ENCODE results near the gene PTPRD.

Gene PTPRD

DNA sequence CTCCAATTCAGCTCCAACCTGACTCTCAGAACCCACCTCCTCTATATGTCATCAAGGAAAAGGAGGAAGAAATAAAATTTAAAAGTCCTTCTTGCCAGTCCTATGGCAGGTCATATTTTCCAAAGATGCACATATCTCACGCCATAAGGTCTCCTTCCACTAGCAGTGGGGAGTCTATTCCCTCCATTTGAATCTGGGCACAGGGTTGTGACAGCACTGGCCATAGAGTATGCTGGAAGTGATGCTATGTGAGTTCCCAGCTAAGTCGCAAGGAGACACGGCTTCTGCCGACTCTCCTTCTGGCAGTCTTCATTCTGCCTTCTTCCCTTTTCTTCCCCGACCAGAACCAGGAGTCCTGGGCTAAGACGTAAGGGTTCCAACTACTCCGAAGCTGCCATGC is 1929.3 kb downstream of the PTPRD start:
- no peak for DNase-seq (ENCODE audit: low read depth)

DNA sequence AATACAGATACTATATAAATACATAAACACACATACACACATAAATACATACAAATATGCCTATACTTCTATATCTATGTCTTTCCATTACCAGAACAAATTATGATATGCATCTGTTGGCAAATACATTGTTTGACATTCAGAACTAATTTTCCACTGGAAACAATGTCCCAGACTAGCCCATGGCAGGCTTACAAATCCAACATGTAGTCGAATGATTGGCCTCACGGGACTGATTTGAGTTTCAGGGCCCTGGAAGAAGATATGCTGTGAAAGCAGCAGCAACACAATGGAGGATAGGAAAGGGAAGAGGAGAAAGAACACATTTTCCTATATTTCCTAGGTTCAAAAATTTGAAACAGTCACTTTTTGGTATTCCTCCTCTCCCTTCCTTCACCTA is 1932.1 kb downstream of the PTPRD start:
- DNase-seq (ENCODE audit: low read depth) = no peak

DNA sequence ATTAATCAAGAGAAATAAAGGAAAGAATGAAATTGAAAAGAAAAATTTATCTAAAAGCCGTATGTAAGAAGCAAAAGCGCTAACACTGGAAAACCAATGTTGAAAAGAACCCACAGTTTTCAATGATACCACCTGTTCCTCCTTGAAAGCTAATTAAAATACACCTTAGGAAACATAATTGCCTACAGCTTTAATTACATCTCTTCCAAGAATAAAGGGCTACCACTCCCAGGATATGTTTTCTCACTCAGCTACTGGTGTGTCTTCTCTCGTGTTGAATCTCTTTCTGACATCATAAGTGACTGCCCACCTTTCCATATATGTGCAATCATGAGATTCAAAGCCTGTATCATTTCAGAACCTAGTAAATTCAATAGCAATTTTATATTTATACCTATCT is 1932.6 kb downstream of the PTPRD start:
- DNase-seq (ENCODE audit: low read depth) = no peak

DNA sequence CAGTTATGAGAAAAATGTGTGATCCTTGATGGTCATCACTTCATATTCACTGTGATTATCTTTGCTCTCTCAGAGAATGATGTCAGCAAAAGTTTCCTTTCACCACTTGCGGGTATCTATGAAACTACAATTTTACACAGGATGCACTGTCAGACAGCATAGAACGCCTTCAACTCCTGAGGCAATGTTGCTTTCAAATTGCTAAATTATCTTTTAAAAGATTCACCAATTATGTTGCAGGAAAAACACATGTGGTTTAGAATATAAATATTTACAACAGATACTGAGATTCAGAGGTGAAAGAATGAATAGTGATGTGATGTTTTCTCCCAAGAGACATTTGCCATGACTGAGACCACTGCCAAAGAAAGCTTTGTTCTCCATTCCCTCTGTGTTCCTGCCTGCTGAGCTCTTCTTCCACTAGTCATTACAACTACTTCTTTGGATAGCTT is 1933.4 kb downstream of the PTPRD start:
- DNase-seq (ENCODE audit: low read depth) = no peak

DNA sequence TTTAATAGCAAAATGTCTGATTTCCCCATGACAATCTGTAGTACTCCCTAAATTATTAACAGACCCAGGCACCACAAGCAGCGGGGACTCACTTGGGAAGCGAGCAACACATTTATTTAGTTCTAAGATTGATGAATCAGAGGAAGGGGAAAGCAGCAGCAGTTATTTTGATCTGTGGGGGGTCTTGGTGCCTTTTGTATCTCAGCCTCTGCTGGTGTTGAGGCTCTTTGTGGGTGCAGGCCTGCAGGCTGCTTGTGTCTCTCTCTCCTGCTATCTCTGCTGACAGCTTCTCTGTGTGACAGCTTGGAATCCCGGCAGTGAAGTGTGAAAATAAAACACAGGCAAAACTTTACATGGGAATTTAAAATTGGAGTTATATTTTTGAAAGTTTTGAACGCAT is 1935.1 kb downstream of the PTPRD start:
- DNase-seq (ENCODE audit: low read depth) = no peak

DNA sequence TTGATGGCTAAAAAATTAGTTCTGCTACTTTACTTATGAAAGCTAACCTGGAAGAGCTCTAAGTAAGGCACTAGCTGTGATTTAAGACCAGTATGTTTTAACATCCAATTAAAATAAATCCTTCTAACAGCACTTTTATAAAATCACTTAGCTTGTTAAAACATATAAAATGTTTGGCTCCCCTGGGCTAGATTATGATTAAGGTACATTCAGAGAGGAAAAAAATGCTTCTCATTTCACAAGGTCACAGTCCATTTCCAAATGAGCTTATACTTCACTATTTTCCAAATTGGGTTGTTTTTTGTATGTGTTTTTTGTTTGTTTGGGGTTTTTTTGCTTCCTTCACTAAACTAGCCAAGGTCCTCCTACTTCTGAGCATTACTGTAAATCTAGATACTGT is 1938.3 kb downstream of the PTPRD start:
- DNase-seq (ENCODE audit: low read depth) = no peak

DNA sequence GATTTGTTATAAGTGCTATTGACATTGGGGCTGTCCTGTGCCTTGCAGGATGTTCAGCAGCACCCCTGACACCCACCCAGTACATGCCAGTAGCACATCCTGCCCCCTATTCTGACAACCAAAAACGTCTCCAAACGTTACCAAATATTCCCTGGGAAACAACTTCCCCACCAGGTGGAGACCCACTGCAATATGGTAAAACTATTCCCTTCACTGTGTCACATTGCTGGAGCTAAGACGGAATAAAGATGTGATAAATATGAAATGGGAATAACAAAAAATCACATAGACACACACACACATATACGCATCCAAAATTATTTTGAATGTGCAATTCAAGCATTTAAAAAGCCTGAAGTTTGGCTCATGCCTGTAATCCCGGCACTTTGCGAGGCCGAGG is 1939.0 kb downstream of the PTPRD start:
- DNase-seq (ENCODE audit: low read depth) = no peak

DNA sequence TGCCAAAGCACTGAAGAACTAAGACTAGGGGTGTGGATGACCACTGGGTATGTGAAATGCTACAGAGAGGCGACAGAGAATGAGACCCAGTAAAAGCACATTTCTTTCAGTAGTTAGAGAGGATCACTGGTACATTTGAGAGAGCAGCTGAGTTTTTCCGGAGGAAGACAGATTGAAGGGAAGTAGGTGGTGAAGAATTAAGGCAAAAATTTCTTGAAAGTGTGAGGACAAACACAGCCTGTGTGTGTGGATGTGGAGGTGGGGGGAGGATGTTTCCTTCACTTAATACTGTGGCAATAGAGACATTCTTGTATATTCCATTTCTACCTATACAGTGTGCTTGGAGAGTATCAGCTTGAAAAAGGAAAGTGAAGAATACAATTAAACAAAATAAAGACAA is 1942.1 kb downstream of the PTPRD start:
- DNase-seq (ENCODE audit: low read depth) = no peak

DNA sequence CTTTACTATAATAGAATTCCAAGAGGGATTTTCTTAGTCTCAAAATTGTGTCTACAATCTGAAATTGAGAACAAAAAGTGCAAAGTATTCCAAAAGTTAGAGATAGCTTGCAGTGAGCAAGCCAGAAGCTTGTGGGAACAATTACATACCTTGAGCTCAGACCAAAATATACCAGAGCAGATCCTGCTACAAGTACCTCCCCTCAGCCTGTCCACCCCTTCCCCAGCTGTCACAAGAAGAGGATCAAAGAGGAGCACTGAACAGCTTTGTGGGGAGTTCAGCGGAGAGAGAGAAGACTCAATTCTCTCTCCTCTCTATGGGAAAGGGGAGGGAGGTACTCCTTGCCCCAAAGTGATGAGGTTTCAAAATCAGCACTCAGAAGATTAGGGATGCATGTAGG is 1944.1 kb downstream of the PTPRD start:
- no peak for DNase-seq (ENCODE audit: low read depth)

DNA sequence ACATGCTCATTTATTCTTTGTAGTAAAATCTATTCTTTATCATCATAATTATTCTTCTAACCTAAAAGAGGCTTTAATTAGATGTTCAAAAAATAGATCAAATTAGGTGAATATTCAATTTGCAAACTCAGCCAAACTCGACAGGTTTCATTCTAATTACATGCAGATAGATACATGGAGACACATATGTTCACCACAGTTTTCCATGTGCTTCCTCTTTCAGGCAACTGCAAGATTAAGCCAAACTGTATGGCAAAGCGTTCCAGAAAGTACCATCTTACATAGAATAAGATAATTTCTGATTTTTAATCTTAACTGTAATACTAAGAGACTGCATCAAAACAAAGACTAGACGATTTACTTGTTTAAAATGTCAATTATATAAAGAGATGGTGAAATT is 1944.6 kb downstream of the PTPRD start:
- no peak for DNase-seq (ENCODE audit: low read depth)

DNA sequence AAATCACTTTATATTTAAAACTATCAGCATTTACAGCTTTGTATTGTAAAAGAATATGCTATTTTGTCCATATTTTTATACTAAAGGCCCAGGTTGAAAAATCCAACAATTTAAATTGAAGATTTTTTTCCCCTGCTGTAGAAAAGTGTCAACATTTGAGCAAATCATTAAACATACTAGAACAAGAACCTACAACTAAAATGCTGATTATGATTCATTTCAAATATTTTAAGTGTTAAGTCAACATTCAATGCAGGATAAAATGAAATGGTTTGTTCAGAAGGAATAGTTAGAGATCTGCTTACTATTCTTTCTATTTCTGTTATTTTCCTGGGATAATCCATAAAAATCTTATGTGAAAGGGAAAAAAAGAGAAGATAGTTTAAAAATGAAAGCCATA is 1946.7 kb downstream of the PTPRD start:
- no peak for DNase-seq (ENCODE audit: low read depth)

DNA sequence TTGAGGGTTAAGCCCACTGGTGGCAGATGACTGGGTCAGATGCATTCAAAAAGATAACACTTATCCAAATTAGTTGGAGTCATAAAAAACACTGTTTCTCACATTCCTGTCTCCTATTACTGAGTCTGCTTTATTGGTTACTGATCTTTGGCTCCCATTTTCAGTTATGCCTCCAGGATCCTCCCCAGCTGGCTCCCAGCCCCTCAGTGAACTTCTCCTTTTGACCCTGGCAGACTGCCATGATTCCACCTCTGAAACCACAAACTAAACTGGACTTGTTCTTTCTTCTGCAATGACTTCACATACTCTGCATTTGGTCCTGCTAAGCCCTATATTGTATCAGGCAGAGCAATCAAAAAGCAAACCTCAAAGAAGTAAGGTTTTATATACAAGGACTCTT is 1952.4 kb downstream of the PTPRD start:
- DNase-seq (ENCODE audit: low read depth) = no peak

DNA sequence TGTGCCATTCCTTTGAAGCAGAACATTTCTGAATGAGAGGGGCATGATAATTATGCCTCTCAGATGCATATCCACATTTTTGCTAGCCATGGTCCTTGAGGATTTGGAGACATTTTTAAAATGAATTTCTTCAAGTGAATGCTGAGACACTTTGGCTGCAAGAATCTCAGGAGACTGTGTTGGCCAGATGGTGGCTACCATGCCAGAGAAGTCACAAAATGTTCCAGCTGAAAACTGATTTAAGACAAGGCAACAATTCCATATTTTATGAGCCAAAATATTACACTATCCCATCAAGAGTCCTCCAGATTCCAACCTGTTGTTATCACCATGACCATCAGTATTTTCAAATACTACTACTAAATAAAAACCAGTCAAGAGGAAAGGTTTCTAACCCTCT is 1953.7 kb downstream of the PTPRD start:
- no peak for DNase-seq (ENCODE audit: low read depth)

DNA sequence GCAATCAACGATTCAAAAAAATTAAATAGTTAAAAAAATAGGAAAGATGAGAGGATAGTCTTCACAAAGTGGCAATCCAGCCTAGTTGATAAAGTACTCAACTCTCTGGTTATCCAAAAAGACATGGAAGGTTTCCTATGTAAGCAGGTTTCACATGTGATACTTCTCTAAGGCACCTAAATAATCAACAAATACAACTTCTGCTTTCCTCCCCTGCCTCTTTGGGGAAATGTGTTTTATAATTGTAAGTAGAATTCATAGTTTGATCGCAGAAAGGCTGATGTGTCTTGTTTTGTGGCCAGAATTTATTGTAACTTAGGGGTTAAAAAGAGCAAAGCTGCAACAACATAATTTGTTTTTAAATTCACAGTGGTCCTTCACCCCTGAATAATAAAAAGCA is 1957.7 kb downstream of the PTPRD start:
- no peak for DNase-seq (ENCODE audit: low read depth)

DNA sequence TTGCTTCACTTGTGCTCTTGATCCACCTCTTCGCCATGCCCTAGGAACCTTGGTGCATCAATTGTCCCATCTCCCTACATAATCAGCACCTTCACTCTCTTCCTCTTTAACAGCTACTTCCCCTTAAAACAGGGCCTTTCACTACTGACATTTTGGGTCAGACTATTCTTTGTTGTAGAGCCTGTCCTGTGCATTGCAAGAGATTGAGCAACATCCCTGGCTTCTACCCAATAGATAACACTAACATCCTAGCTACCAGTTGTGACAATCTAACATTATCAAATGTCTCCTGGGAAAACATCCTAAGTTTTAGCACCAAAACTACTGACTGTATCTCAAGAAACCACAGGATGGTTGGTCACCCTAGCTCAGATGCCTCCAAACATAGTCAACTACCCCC is 1958.9 kb downstream of the PTPRD start:
- no peak for DNase-seq (ENCODE audit: low read depth)

DNA sequence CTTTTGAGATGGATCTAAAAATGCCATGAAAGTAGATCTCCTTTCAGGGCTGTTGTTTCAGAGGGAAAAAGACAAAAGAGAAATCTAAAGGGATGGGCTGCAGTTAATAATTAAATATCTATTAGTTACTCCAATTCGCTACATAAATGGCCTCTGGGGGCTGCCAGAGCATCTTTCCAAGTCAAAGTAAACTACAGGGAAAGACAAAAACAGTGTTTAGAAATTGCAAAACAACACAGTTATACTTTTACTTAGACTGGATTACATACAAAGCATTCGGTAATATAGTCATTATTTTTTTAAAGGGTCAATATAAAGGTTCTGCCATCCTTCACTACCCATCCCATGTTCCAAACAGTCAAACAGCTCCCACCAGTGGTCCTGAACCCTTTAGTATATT is 1959.7 kb downstream of the PTPRD start:
- DNase-seq (ENCODE audit: low read depth) = no peak

DNA sequence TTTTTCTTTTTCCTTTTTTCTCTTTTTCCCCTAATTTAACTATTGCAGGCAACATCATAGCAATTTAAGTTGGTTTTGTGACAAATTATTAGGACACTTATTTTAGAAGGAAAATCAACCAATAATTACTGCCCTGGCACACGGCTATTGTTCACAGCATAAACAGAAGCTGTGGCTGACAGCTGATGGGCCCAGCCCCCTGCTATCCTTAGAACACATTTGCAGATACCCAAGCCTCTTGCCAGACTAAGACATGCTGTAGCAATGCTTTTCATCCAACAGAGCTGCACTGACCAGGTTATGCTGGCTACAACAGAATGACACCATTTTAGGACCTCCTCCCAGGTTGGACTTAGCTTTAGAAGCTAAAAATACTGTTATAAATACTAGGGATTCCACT is 1960.5 kb downstream of the PTPRD start:
- DNase-seq (ENCODE audit: low read depth) = no peak

DNA sequence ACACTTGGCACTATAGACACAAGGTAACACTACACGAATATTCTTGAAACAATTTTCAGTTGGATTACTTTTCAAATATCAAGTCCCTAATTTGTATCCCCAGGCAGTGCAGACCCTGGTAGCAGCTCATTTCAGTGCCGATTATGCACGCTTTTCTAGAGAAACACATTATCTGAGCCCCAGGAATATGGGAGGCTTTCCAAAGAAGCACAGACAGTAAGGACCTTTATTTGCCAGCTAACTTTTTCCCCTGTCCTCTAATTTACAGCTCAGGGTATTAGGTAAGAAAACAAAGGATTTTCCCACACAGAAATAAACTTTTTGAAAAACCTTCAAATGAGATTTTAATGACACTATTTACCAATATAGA is 1961.0 kb downstream of the PTPRD start:
- DNase-seq (ENCODE audit: low read depth) = no peak

DNA sequence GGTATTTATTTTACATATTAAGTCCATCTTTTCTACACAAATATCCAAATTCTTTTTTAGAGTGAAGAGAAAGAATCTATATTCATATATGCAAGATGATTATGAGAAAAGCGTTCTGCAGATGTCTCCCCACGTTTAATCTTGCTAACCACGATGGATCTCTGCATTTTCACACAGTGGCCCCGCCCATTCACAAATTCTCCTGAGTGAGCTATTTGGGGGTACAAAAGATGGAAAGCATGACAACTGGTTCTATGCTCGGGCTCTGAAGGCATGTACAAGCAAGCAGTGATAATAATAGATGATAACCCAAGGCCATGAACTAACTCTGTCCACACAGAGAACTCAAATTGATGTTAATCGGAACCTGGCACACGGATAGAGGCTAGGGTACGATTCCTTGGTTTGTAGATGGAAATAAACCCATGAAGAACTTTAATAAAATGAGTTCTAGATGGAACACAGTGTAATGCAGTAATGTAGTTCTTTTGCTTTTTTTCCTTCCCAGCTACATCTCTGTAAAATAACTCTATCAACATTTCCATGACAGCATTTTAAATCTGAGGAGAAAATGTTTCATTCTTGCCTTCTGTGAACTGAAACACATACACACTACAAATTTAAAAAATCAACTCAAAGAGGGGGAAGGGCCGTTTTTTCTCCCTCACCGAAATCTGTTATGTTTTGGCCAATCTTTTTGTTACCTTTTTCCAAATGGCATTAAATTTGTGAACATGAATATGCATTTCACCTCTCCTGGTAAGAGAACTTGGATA is 1961.5 kb downstream of the PTPRD start:
- DNase-seq (ENCODE audit: low read depth) = no peak

DNA sequence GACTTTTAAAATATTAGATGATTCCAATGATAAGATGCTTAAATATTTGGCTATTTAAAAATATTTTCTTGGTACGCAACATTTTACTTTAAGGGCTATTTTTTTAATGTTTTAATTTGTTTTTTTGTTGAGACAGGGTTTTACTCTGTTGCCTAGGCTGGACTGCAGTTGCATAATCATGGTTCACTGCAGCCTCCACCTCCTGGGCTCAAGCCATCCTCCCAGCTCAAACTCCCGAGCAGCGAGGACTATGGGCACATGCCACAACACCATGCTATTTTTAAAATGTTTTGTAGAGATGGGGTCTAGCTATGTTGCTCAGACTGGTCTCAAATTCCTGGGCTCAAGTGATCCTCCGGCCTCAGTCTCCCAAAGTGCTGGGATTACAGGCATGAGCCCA is 1963.0 kb downstream of the PTPRD start:
- DNase-seq (ENCODE audit: low read depth) = no peak

DNA sequence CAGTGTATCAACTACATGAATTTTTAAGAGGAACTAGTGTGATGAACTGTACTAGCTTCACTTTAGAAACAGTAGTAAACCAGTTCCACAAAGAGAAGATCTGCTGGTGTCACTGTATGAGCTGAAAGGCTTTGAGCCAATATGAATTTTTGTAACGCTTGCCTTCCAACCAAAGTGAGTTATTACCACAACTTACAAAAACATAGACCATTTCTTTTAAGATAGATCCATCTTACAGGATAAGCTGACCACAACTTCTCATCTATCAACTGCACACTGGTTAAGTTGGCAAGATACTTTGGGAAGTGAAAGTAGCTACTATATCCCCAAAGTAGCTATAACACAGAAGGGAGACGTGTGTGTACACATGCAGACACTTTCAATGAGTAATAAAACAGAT is 1963.6 kb downstream of the PTPRD start:
- DNase-seq (ENCODE audit: low read depth) = no peak

DNA sequence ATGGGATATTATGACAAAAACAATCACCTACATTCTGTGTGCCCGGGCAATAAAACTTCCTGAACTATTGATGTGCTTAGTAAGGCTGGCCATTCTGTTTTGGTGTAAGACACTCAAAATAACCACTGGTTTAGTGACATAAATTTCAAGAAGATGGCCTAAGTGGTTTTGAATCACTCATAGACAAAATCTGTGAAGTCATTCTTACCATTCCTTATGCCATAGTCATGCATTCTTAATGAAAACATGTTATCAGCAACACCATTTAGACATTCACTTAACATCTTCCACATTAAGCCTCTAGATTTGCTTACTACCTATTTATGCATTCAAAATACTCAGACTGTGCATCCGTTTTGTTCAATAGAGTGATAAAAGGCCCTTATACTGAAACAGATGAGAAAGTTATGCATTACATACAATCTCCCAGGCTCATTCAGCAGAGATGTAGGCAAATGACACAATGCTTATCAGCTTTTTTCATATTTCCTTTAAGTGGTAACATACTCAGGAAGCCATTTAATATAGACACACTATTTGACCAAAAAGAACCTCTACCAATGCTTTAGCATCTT is 1964.4 kb downstream of the PTPRD start:
- no peak for DNase-seq (ENCODE audit: low read depth)

DNA sequence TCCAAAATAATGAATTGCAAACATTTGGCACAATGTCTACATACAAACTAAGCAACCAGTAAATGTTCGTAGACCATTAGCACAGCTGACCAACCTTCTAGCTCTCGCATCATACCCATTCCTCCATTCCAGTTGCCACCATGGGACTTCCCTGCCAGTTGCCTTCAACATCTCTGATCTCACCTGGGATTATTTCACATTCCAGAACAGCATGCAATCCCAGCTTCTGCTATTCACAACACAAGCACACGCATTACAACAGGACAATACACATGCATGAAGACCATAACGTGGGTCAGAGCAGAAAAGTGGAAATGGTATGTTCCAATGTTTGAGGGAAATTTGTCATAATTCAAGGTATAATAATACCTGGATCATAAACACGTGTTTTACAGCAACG is 1965.0 kb downstream of the PTPRD start:
- no peak for DNase-seq (ENCODE audit: low read depth)

DNA sequence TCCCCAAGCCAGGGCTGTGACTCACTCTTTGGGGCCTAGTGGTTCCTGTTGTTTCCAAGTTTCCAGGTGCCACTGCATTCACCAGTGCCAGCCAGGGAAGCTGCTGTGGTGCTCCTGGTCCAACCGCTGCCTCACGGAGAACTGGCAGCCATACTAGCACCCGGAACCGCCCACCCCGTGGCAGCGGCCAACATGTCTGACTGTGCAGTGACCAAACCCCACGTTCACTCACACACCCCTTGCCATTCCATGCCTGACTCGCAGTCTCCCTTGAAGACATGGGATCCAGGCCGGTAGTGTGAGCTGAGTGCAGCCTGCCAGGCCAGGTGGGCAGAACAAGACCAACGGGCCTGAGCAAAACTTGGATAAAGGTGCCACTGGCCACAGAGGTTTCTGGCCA is 1968.2 kb downstream of the PTPRD start:
- no peak for DNase-seq (ENCODE audit: low read depth)
